ENCODE data around the gene TXNDC8. TPM values are rescaled to one million over a fixed set of nuclear protein-coding genes. Genes with fewer than 3 reads are reported as not detected.

TXNDC8 gene
- total and polyA plus RNA-seq, 2 of the 13 experiments (the other 11 are each of a cell fraction or from before 2014, with no cell fraction given): not detected

DNA sequence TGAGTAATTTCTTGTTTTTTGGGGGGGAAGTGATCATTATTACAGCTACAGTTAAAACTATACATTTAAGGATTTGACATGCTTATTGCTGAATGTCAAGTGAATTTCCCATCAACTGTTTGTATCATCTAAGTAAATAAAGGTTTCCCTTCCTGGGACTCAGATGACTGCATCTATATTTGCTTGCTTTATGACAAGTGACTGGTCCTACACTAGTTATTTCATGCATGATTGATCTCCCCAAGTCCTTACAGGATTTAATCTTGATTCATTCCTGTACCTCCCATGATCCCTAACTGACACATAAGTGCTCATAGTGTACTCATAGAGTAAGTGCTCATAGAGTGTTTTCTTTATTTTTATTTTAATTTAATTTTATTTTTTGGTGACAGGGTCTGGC is 2.8 kb downstream of the TXNDC8 start:
- CTCF ChIA-PET (ENCODE audit: low intra/inter-chr PET ratio, low total read pairs): no interaction called here
- no peak for TF ChIP-seq ZNF614 (CRISPR knock-in tag; IDR thresholded peaks at IDR 0.05; ENCODE audit: borderline replicate concordance)
- TF ChIP-seq, protein P1, sequence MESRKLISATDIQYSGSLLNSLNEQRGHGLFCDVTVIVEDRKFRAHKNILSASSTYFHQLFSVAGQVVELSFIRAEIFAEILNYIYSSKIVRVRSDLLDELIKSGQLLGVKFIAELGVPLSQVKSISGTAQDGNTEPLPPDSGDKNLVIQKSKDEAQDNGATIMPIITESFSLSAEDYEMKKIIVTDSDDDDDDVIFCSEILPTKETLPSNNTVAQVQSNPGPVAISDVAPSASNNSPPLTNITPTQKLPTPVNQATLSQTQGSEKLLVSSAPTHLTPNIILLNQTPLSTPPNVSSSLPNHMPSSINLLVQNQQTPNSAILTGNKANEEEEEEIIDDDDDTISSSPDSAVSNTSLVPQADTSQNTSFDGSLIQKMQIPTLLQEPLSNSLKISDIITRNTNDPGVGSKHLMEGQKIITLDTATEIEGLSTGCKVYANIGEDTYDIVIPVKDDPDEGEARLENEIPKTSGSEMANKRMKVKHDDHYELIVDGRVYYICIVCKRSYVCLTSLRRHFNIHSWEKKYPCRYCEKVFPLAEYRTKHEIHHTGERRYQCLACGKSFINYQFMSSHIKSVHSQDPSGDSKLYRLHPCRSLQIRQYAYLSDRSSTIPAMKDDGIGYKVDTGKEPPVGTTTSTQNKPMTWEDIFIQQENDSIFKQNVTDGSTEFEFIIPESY (CRISPR knock-in tag; IDR thresholded peaks at IDR 0.05): no peak
- TF ChIP-seq, protein P2, sequence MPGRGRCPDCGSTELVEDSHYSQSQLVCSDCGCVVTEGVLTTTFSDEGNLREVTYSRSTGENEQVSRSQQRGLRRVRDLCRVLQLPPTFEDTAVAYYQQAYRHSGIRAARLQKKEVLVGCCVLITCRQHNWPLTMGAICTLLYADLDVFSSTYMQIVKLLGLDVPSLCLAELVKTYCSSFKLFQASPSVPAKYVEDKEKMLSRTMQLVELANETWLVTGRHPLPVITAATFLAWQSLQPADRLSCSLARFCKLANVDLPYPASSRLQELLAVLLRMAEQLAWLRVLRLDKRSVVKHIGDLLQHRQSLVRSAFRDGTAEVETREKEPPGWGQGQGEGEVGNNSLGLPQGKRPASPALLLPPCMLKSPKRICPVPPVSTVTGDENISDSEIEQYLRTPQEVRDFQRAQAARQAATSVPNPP (CRISPR knock-in tag; IDR thresholded peaks at IDR 0.05): no peak
- TF ChIP-seq HMGA1 (CRISPR knock-in tag; conservative IDR thresholded peaks at IDR 0.05): no peak
- no peak for TF ChIP-seq SRSF4 (IDR thresholded peaks at IDR 0.05; ENCODE audit: low read depth, low read length, poor library complexity, severe bottlenecking)
- TF ChIP-seq NFE2L2 (IDR thresholded peaks at IDR 0.05; ENCODE audit: low read length): no peak
- TF ChIP-seq, protein P3, sequence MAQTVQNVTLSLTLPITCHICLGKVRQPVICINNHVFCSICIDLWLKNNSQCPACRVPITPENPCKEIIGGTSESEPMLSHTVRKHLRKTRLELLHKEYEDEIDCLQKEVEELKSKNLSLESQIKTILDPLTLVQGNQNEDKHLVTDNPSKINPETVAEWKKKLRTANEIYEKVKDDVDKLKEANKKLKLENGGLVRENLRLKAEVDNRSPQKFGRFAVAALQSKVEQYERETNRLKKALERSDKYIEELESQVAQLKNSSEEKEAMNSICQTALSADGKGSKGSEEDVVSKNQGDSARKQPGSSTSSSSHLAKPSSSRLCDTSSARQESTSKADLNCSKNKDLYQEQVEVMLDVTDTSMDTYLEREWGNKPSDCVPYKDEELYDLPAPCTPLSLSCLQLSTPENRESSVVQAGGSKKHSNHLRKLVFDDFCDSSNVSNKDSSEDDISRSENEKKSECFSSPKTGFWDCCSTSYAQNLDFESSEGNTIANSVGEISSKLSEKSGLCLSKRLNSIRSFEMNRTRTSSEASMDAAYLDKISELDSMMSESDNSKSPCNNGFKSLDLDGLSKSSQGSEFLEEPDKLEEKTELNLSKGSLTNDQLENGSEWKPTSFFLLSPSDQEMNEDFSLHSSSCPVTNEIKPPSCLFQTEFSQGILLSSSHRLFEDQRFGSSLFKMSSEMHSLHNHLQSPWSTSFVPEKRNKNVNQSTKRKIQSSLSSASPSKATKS (CRISPR knock-in tag; IDR thresholded peaks at IDR 0.05): no peak
- TF ChIP-seq GABPB1 (CRISPR knock-in tag; IDR thresholded peaks at IDR 0.05): no peak
- TF ChIP-seq KDM3A (CRISPR knock-in tag; IDR thresholded peaks at IDR 0.05; ENCODE audit: low read depth): no peak
- no peak for TF ChIP-seq SIN3B (IDR thresholded peaks at IDR 0.05; ENCODE audit: low read length)
- no peak for ATAC-seq
- Histone ChIP-seq H3K79me2 (ENCODE audit: insufficient read depth, low read length) (no peaks in the 10 kb centered on the region), H4K20me1 (ENCODE audit: insufficient read depth, low read length) (no peaks in the 10 kb centered on the region), H3K4me1 (ENCODE audit: insufficient read depth, low read length) (no peaks in the 10 kb centered on the region), H3K9ac (ENCODE audit: insufficient read depth, low read depth, low read length) (no peak overlapping the region), H3K9me3 (ENCODE audit: low read length) (no peaks in the 10 kb centered on the region), H3K27ac (ENCODE audit: extremely low read length, insufficient read depth, low read length) (no peak overlapping the region), H3K36me3 (replicated peaks in 1 of 2; ENCODE audit: control insufficient read depth in 1 of 2, insufficient read depth in 2 of 2, low read length in 2 of 2) (no peaks in the 10 kb centered on the region), H3K27me3 (ENCODE audit: control insufficient read depth in 1 of 2, insufficient read depth in 2 of 2, low read length in 2 of 2) (no peaks in the 10 kb centered on the region), H3K4me3 (replicated peaks in 1 of 3; ENCODE audit: insufficient read depth in 1 of 3, low read depth in 2 of 3, low read length in 3 of 3) (no peak overlapping the region), H3K4me2 (ENCODE audit: low read depth, low read length) (no peak overlapping the region), H2AFZ (ENCODE audit: low read length) (no peak overlapping the region)
- DNase-seq (ENCODE audit: low spot score): no peak
- no peak for FAIRE-seq
- POLR2A ChIA-PET: no interaction called here
- intact Hi-C loops (cut with micrococcal nuclease; ENCODE audit: unreplicated experiment) (no loop called here), in situ Hi-C loops (cut with HindIII; ENCODE audit: extremely low pct_ligation_motif_present, low pct_unique_long_range_greater_than_20kb) (no loop called here)
- BruUV-seq (replicated peaks): no TSS peak

All from HepG2 (cell line).